Measurements from ENCODE around the gene NSFL1C.
A peak's percentile ranks its signal among the peaks of the same experiment; 100 is the strongest.

NSFL1C gene

GRCh38 chr20:1448081-1448620, 18.5 kb downstream of the NSFL1C start:
- H3K4me3 ChIP-seq (ENCODE audit: control insufficient read depth, low read depth, low read length) = no peak overlapping the region
- no peak for DNase-seq (ENCODE audit: low read depth)
- no peak for TF ChIP-seq CTCF (IDR thresholded peaks at IDR 0.05; ENCODE audit: control insufficient read depth, insufficient read depth, low read depth, low read length, missing control alignments)

- H3K4me3 ChIP-seq (ENCODE audit: control insufficient read depth, low read depth, low read length) = no peak overlapping the region
- DNase-seq (ENCODE audit: low read depth) = no peak
- no peak for TF ChIP-seq CTCF (IDR thresholded peaks at IDR 0.05; ENCODE audit: control insufficient read depth, insufficient read depth, low read depth, low read length, missing control alignments)
These were observed 20.1 kb downstream of the NSFL1C start for GRCh38 chr20:1446536-1446935.

DNA sequence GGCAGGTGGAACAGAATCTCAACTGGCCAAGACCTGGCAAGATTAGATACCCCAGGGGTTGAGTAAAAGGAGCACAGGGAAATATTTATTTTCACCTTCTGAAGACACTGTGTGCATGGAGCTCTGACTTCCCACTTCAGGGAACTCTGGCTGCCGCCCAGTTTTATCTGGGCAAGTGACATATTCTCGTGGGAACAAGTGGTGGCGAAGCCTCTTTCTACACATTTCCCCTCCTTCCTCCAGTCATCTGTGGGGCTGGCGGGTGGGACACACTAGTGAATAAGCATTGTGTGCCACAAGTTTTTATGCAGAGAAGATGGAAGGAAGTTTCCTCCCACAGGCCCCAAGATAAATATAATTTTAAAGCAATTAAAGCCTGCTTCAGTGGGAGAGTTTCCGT, 23.6 kb downstream of the NSFL1C start:
- no peak for DNase-seq (ENCODE audit: low read depth)
- no peak for TF ChIP-seq CTCF (IDR thresholded peaks at IDR 0.05; ENCODE audit: control insufficient read depth, insufficient read depth, low read depth, low read length, missing control alignments)

DNA sequence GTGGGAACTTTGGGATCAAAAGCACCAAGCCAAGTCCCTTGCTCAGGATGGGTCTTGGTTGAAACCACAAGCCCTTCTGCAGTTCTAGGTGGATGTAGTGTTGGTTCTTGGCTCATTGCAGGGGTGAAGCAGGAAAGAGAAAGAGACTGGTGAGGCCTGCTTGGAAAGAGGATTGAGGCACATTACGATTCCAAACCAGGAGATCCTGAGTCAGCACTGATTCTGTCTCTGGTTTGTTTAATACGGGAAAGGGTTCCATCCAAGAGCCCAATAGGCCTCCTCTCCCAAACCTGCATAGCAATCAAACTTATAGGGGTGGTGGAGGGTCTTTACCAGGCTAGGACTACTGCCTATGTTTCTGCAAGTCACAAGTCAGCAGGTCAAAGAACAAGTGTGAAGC, 24.3 kb downstream of the NSFL1C start:
- no peak for TF ChIP-seq CTCF (IDR thresholded peaks at IDR 0.05; ENCODE audit: control insufficient read depth, insufficient read depth, low read depth, low read length, missing control alignments)
- no peak for DNase-seq (ENCODE audit: low read depth)
- H3K4me3 ChIP-seq (ENCODE audit: control insufficient read depth, low read depth, low read length) = no peak overlapping the region

More for the DNA sequence above, 23.6 kb downstream of the NSFL1C start:
- no peak overlapping the region for H3K4me3 ChIP-seq (ENCODE audit: control insufficient read depth, low read depth, low read length)

GRCh38 chr20:1441133-1441532, 25.5 kb downstream of the NSFL1C start:
- no peak overlapping the region for H3K4me3 ChIP-seq (ENCODE audit: control insufficient read depth, low read depth, low read length)
- no peak for DNase-seq (ENCODE audit: low read depth)
- TF ChIP-seq CTCF (IDR thresholded peaks at IDR 0.05; ENCODE audit: control insufficient read depth, insufficient read depth, low read depth, low read length, missing control alignments) = no peak

- no peak for DNase-seq (ENCODE audit: low read depth)
- peak; percentile 61 for TF ChIP-seq CTCF (IDR thresholded peaks at IDR 0.05; ENCODE audit: control insufficient read depth, insufficient read depth, low read depth, low read length, missing control alignments)
These were observed 26.6 kb downstream of the NSFL1C start for GRCh38 chr20:1440024-1440423.

GRCh38 chr20:1438361-1438760, 28.3 kb downstream of the NSFL1C start:
- H3K4me3 ChIP-seq (ENCODE audit: control insufficient read depth, low read depth, low read length) = no peak overlapping the region
- no peak for TF ChIP-seq CTCF (IDR thresholded peaks at IDR 0.05; ENCODE audit: control insufficient read depth, insufficient read depth, low read depth, low read length, missing control alignments)
- no peak for DNase-seq (ENCODE audit: low read depth)

More at GRCh38 chr20:1440024-1440423, 26.6 kb downstream of the NSFL1C start:
- no peak overlapping the region for H3K4me3 ChIP-seq (ENCODE audit: control insufficient read depth, low read depth, low read length)

All from AG09309 (cell line).